NCI-H82 treated with DMSO at 0.1 percent for 48 hours (cell line): ENCODE measurements around the gene C1QTNF12.

ENCODE experiments used
- DNase-seq: peaks from one replicate; lab custom pipeline; 2025; ENCODE audit not compliant: unreplicated experiment; lab: John Stamatoyannopoulos, UW

C1QTNF12 gene

GRCh38 chr1:1229770-1230169 lies 16.8 kb downstream of the C1QTNF12 start:
- no peak for DNase-seq

- no peak for DNase-seq
These were observed 17.8 kb downstream of the C1QTNF12 start for GRCh38 chr1:1228596-1229321.

GRCh38 chr1:1228187-1228586 lies 18.3 kb downstream of the C1QTNF12 start:
- DNase-seq = no peak

- no peak for DNase-seq
These were observed 19.1 kb downstream of the C1QTNF12 start for GRCh38 chr1:1227386-1227785.

- no peak for DNase-seq
These were observed 19.8 kb downstream of the C1QTNF12 start for GRCh38 chr1:1226566-1227362.

- no peak for DNase-seq
These were observed 20.6 kb downstream of the C1QTNF12 start for GRCh38 chr1:1225913-1226312.

GRCh38 chr1:1225238-1225845 lies 21.2 kb downstream of the C1QTNF12 start:
- DNase-seq = no peak

- DNase-seq = no peak
These were observed 22.6 kb downstream of the C1QTNF12 start for GRCh38 chr1:1223891-1224290.

GRCh38 chr1:1223321-1223720 lies 23.2 kb downstream of the C1QTNF12 start:
- DNase-seq = no peak

GRCh38 chr1:1222575-1223225 lies 23.8 kb downstream of the C1QTNF12 start:
- no peak for DNase-seq

GRCh38 chr1:1221887-1222574 lies 24.5 kb downstream of the C1QTNF12 start:
- no peak for DNase-seq

GRCh38 chr1:1220197-1220596 lies 26.3 kb downstream of the C1QTNF12 start:
- no peak for DNase-seq

- DNase-seq = no peak
These were observed 27.2 kb downstream of the C1QTNF12 start for GRCh38 chr1:1219341-1219740.

GRCh38 chr1:1218524-1219200 lies 27.9 kb downstream of the C1QTNF12 start:
- DNase-seq = no peak

GRCh38 chr1:1217621-1218523 lies 28.6 kb downstream of the C1QTNF12 start:
- DNase-seq = no peak

GRCh38 chr1:1216770-1217620 lies 29.5 kb downstream of the C1QTNF12 start:
- DNase-seq = no peak

GRCh38 chr1:1215881-1216605 lies 30.5 kb downstream of the C1QTNF12 start:
- no peak for DNase-seq
